Neuronal stem cell (in vitro differentiated cells): ENCODE results near the gene HPS5. TPM values are rescaled to one million over a fixed set of nuclear protein-coding genes. Genes with fewer than 3 reads are reported as not detected.

Experiments
- DNase-seq: peaks from one replicate; pipeline ENCODE4 v3.0.0-alpha.2; 2013; ENCODE audit warnings: low spot score
- H2AFZ ChIP-seq: one replicate; pipeline ENCODE4 v1.6.1; 2013; ENCODE audit warnings: mild to moderate bottlenecking, low read length, inconsistent platforms
- H2AK5ac ChIP-seq: 2 replicates; pipeline ENCODE4 v1.6.1; 2013; ENCODE audit warnings: low read depth, mild to moderate bottlenecking, inconsistent platforms, low read length, moderate library complexity, mixed read lengths
- H2BK120ac ChIP-seq: 2 replicates; pipeline ENCODE4 v1.6.1; 2013; ENCODE audit warnings: low read depth, mild to moderate bottlenecking, inconsistent platforms, low read length, moderate library complexity, mixed read lengths
- H2BK12ac ChIP-seq: one replicate; pipeline ENCODE4 v1.6.1; 2013; ENCODE audit warnings: low read length, inconsistent platforms
- H2BK15ac ChIP-seq: 2 replicates; pipeline ENCODE4 v1.6.1; 2013; ENCODE audit warnings: mild to moderate bottlenecking, low read length, inconsistent platforms, mixed read lengths
- H2BK5ac ChIP-seq: one replicate; pipeline ENCODE4 v1.6.1; 2013; ENCODE audit warnings: inconsistent platforms, mild to moderate bottlenecking, low read length, moderate library complexity
- H3K14ac ChIP-seq: one replicate; pipeline ENCODE4 v1.6.1; 2013; ENCODE audit warnings: low read length, inconsistent platforms
- H3K18ac ChIP-seq: 2 replicates; pipeline ENCODE4 v1.6.1; 2013; ENCODE audit warnings: low read length, inconsistent platforms
- H3K23ac ChIP-seq: 2 replicates; pipeline ENCODE4 v1.6.1; 2013; ENCODE audit warnings: low read depth, mild to moderate bottlenecking, mixed read lengths, low read length, inconsistent platforms; ENCODE audit not compliant: poor library complexity
- H3K27ac ChIP-seq: replicated peaks from 3 replicates; pipeline ENCODE4 v1.5.1; 2013; ENCODE audit warnings: low read length, inconsistent platforms
- H3K27me3 ChIP-seq, 3 experiments: 2 replicates each; pipeline ENCODE4 v1.6.1; 2013; ENCODE audit warnings: low read length in 3 of 3, mild to moderate bottlenecking in 2 of 3, inconsistent platforms in 1 of 3, low read depth in 1 of 3, mixed read lengths in 1 of 3, moderate library complexity in 1 of 3; ENCODE audit not compliant: control insufficient read depth in 3 of 3, insufficient read depth in 3 of 3
- H3K36me3 ChIP-seq, 2 donors: replicated peaks in 1 of 2; 2 replicates each; pipeline ENCODE4 v1.6.1; 2013; ENCODE audit warnings: low read length in 2 of 2; ENCODE audit not compliant: control insufficient read depth in 2 of 2, insufficient read depth in 2 of 2
- H3K4ac ChIP-seq: 2 replicates; pipeline ENCODE4 v1.6.1; 2013; ENCODE audit warnings: inconsistent platforms, mild to moderate bottlenecking, low read length, moderate library complexity
- H3K4me1 ChIP-seq, 2 donors: 1 replicate in 1 of 2; 2 replicates in 1 of 2; pipeline ENCODE4 v1.6.1; 2013; ENCODE audit warnings: low read length in 2 of 2, low read depth in 1 of 2; ENCODE audit not compliant: control insufficient read depth in 2 of 2, insufficient read depth in 1 of 2
- H3K4me2 ChIP-seq: one replicate; pipeline ENCODE4 v1.6.1; 2013; ENCODE audit warnings: mild to moderate bottlenecking, low read length, inconsistent platforms; ENCODE audit not compliant: insufficient read depth, poor library complexity, severe bottlenecking
- H3K4me3 ChIP-seq, 2 donors: 2 replicates each; pipeline ENCODE4 v1.5.1; 2013; ENCODE audit warnings: low read length in 2 of 2, mild to moderate bottlenecking in 2 of 2, inconsistent platforms in 1 of 2, moderate library complexity in 1 of 2
- H3K79me1 ChIP-seq: one replicate; pipeline ENCODE4 v1.6.1; 2013; ENCODE audit warnings: low read depth, mild to moderate bottlenecking, inconsistent platforms, low read length, moderate library complexity
- H3K9ac ChIP-seq: one replicate; pipeline ENCODE4 v1.6.1; 2013; ENCODE audit warnings: mild to moderate bottlenecking, low read depth, low read length, inconsistent platforms; ENCODE audit not compliant: poor library complexity
- H3K9me3 ChIP-seq, 2 donors: replicated peaks in 1 of 2; 2 replicates each; pipeline versions ENCODE3 to v1.6.1; 2013; ENCODE audit warnings: low read length in 2 of 2, mild to moderate bottlenecking in 2 of 2, inconsistent platforms in 1 of 2, low read depth in 1 of 2, mixed read lengths in 1 of 2, moderate library complexity in 1 of 2; ENCODE audit not compliant: control insufficient read depth in 2 of 2, insufficient read depth in 1 of 2
- H4K8ac ChIP-seq: one replicate; pipeline ENCODE4 v1.6.1; 2013; ENCODE audit warnings: low read depth, mild to moderate bottlenecking, inconsistent platforms, low read length, moderate library complexity
- H4K91ac ChIP-seq: one replicate; pipeline ENCODE4 v1.6.1; 2013; ENCODE audit warnings: low read length, low read depth, mild to moderate bottlenecking, inconsistent platforms; ENCODE audit not compliant: poor library complexity
- WGBS, 2 donors: extraction: QIAGEN DNeasy Blood & Tissue Kit; methylation state at CpG; one replicate each; pipeline ENCODE4 v1.1.7; 2013; ENCODE audit warnings: missing lambda C conversion rate in 2 of 2, mixed read lengths in 1 of 2; ENCODE audit not compliant: insufficient read length in 2 of 2, insufficient replicate concordance in 1 of 2; ENCODE audit errors: extremely low coverage in 2 of 2; 5-methylcytosine and 5-hydroxymethylcytosine counted together
- polyA plus RNA-seq, 2 experiments: library from polyadenylated mRNA; stranded (reverse); fragments of 200-250 nt; gene quantifications; one replicate each; pipeline ENCODE4 v1.2.3, GENCODE V29; 2013

HPS5 gene
- polyA plus RNA-seq (2013, experiment 1 of 2), result 5.0 TPM
- 5.1 TPM for polyA plus RNA-seq (2013, experiment 2 of 2)

GRCh38 chr11:18321969-18322711 is at the start of gene HPS5, which contains the start of gene GTF2H1:
TSS of gene HPS5 (minus strand) at chr11:18322140. CDS start at chr11:18317858, 4,282 bp downstream.
TSS of gene GTF2H1 (plus strand) at chr11:18322567. CDS start at chr11:18333075, 10,508 bp downstream.
- Histone ChIP-seq H3K18ac (peak within 1 kb of the TSS; percentile 100), H3K14ac (peak within 1 kb of the TSS; percentile 98), H3K79me1 (peaks cover 6% of the 10 kb centered on the region), H3K27ac (peak within 1 kb of the TSS; percentile 70), H3K36me3 (peaks cover 0 to 39% of the 10 kb centered on the region in 2 donors), H2AFZ (peak within 1 kb of the TSS; percentile 95), H3K4me2 (peak within 1 kb of the TSS; percentile 70), H3K4me1 (peaks cover 3 to 17% of the 10 kb centered on the region in 2 donors), H3K9ac (peak within 1 kb of the TSS; percentile 91), H3K4me3 (peak within 1 kb of the TSS; percentile 70 to 95), H2AK5ac (no peak within 1 kb of the TSS), H4K8ac (no peak within 1 kb of the TSS), H2BK12ac (peak within 1 kb of the TSS; percentile 97), H2BK120ac (no peak within 1 kb of the TSS), H3K9me3 (no peaks in the 10 kb centered on the region), H2BK5ac (peak within 1 kb of the TSS; percentile 100), H3K27me3 (no peaks in the 10 kb centered on the region), H3K4ac (no peak within 1 kb of the TSS), H2BK15ac (no peak within 1 kb of the TSS), H4K91ac (peak within 1 kb of the TSS; percentile 92), H3K23ac (peak within 1 kb of the TSS; percentile 99)
- DNase-seq, result peak; percentile 94
- WGBS, 2 donors, result no CpG with 5 or more reads among the region's 61 CpGs

GRCh38 chr11:18371279-18371678 is 49.3 kb upstream of the HPS5 start:
- no CpG with 5 or more reads among the region's 2 CpGs for WGBS, 2 donors
- peaks cover 0 to 14% of the 10 kb centered on the region in 2 donors for H3K36me3 ChIP-seq

GRCh38 chr11:18369398-18369797 is 47.5 kb upstream of the HPS5 start:
- Histone ChIP-seq H2BK15ac (no peak overlapping the region), H4K91ac (no peak overlapping the region), H3K4me1 (no peaks in the 10 kb centered on the region), H2BK5ac (no peak overlapping the region), H4K8ac (no peak overlapping the region), H2BK120ac (no peak overlapping the region), H3K36me3 (peaks cover 6 to 32% of the 10 kb centered on the region in 2 donors), H3K14ac (no peak overlapping the region), H2AFZ (no peak overlapping the region), H3K18ac (no peak overlapping the region), H2BK12ac (no peak overlapping the region), H3K27me3 (no peaks in the 10 kb centered on the region), H2AK5ac (no peak overlapping the region), H3K9me3 (no peaks in the 10 kb centered on the region), H3K23ac (no peak overlapping the region), H3K4ac (no peak overlapping the region), H3K27ac (no peak overlapping the region), H3K9ac (no peak overlapping the region), H3K79me1 (no peaks in the 10 kb centered on the region), H3K4me2 (no peak overlapping the region), H3K4me3 (no peak overlapping the region)
- no peak for DNase-seq
- WGBS, 2 donors, result no CpG with 5 or more reads among the region's 2 CpGs

More at GRCh38 chr11:18371279-18371678, 49.3 kb upstream of the HPS5 start:
- H3K14ac ChIP-seq, result no peak overlapping the region
- no peak overlapping the region for H3K4ac ChIP-seq
- no peak for DNase-seq
- no peaks in the 10 kb centered on the region for H3K4me1 ChIP-seq
- no peak overlapping the region for H3K27ac ChIP-seq
- no peak overlapping the region for H2BK120ac ChIP-seq
- no peak overlapping the region for H2BK5ac ChIP-seq
- H2BK15ac ChIP-seq, result no peak overlapping the region
- no peak overlapping the region for H3K18ac ChIP-seq
- no peak overlapping the region for H2BK12ac ChIP-seq
- H3K4me3 ChIP-seq, result no peak overlapping the region
- no peaks in the 10 kb centered on the region for H3K9me3 ChIP-seq
- no peak overlapping the region for H3K4me2 ChIP-seq
- no peak overlapping the region for H3K23ac ChIP-seq
- no peak overlapping the region for H2AFZ ChIP-seq
- H4K91ac ChIP-seq, result no peak overlapping the region
- H3K9ac ChIP-seq, result no peak overlapping the region
- H3K27me3 ChIP-seq, result no peaks in the 10 kb centered on the region
- no peaks in the 10 kb centered on the region for H3K79me1 ChIP-seq
- H4K8ac ChIP-seq, result no peak overlapping the region
- no peak overlapping the region for H2AK5ac ChIP-seq

- no peak overlapping the region for H2AK5ac ChIP-seq
- no peak overlapping the region for H2BK120ac ChIP-seq
- H2BK15ac ChIP-seq, result no peak overlapping the region
- no CpG with 5 or more reads among the region's 2 CpGs for WGBS, 2 donors
- peaks cover 7 to 44% of the 10 kb centered on the region in 2 donors for H3K36me3 ChIP-seq
- no peaks in the 10 kb centered on the region for H3K9me3 ChIP-seq
- no peak overlapping the region for H2BK12ac ChIP-seq
- no peak overlapping the region for H4K91ac ChIP-seq
- no peak overlapping the region for H2AFZ ChIP-seq
- no peak overlapping the region for H3K4me2 ChIP-seq
- H3K18ac ChIP-seq, result no peak overlapping the region
- H3K14ac ChIP-seq, result no peak overlapping the region
- H2BK5ac ChIP-seq, result no peak overlapping the region
- no peaks in the 10 kb centered on the region for H3K79me1 ChIP-seq
- no peak overlapping the region for H3K4me3 ChIP-seq
- no peaks in the 10 kb centered on the region for H3K27me3 ChIP-seq
- H3K27ac ChIP-seq, result no peak overlapping the region
- H3K9ac ChIP-seq, result no peak overlapping the region
- no peak overlapping the region for H4K8ac ChIP-seq
- H3K4me1 ChIP-seq, result no peaks in the 10 kb centered on the region
- no peak overlapping the region for H3K4ac ChIP-seq
- no peak overlapping the region for H3K23ac ChIP-seq
- no peak for DNase-seq
These were observed 46.3 kb upstream of the HPS5 start for GRCh38 chr11:18368221-18368620.
